Purkinje cell (primary cell): Measurements from ENCODE around the gene GOLGA6L1. TPM values are rescaled to one million over a fixed set of nuclear protein-coding genes. Genes with fewer than 3 reads are reported as not detected.

Experiments
- polyA plus RNA-seq: library from polyadenylated mRNA; unstranded; fragments of >200 nt; fragmentation: Nextera tagmentation; gene quantifications from 2 replicates; pipeline ENCODE4 v1.2.1, GENCODE V29; 2014

GOLGA6L1 gene
- polyA plus RNA-seq = not detected in 2 replicates

GRCh38 chr15:23136722-23137121 is at the start of gene GOLGA6L1:
Gene GOLGA6L1, minus strand, starts transcription at chr15:23136822. Its CDS starts 91 bp downstream, at chr15:23136731.

Other genes with a start within 250 kb of the GOLGA6L1 start
- gene CYFIP1, start 156.5 kb downstream of the GOLGA6L1 start, polyA plus RNA-seq = 12.1 and 13.1 TPM in 2 replicates
- 13.2 and 25.7 TPM in 2 replicates for gene TUBGCP5, start 97.3 kb downstream of the GOLGA6L1 start, polyA plus RNA-seq
- gene GOLGA6L26, start 197.4 kb upstream of the GOLGA6L1 start, polyA plus RNA-seq = not detected in 2 replicates
- gene GOLGA8S, start 217.9 kb upstream of the GOLGA6L1 start, polyA plus RNA-seq = 0.19 and 0.53 TPM in 2 replicates